ENCODE measurements around the gene KCNAB1.
"Not testable (repeated sequence)": the region's sequence is repeated elsewhere in the genome, so short reads cannot be mapped to it uniquely, and the experiment has no call there.

KCNAB1 gene

DNA sequence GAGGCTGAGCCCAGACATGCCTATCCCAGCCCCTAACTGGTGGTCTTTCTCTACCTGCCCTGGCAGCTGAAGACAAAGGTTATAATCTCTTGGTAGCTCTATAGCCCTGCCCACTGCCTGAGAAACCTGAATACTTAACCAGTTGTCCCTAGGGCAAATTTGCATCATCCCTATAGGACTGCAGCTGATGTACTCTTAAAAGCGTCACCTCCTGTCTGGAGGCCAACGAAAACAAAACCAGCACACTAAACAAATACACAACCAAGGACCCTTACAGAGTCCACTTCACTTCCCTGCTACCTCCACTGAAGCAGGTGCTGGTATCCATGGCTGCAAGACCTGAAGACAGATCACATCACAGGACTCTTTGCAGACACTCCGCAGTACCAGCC, 98.0 kb downstream of the KCNAB1 start:
- DNase-seq (ENCODE audit: low read depth) = no peak

DNA sequence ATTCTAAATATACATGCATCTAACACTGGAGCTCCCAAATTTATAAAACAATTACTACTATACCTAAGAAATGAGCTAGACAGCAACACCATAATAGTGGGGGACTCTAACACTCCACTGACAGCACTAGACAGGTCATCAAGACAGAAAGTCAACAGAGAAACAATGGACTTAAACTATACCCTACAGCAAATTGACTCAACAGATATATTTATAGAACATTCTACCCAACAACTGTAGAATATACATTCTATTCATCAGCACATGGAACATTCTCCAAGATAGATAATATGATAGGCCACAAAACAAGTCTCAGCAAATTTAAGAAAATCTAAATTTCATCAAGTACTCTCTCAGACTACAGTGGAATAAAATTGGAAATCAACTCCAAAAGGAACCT, 102.0 kb downstream of the KCNAB1 start:
- DNase-seq (ENCODE audit: low read depth) = not testable (repeated sequence)

DNA sequence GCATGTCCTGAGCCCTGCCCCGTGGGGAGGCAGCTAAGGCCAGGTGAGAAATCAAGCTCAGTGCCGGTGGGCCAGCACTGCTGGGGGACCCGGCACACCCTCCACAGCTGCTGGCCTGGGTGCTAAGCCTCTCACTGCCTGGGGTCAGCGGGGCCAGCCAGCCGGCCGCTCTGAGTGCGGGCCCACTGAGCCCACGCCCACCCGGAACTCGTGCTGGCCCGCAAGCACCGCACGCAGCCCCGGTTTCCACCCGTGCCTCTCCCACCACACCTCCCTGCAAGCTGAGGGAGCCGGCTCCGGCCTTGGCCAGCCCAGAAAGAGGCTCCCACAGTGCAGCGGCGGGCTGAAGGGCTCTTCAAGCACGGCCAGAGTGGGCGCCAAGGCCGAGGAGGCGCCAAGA, 103.7 kb downstream of the KCNAB1 start:
- DNase-seq (ENCODE audit: low read depth) = not testable (repeated sequence)

DNA sequence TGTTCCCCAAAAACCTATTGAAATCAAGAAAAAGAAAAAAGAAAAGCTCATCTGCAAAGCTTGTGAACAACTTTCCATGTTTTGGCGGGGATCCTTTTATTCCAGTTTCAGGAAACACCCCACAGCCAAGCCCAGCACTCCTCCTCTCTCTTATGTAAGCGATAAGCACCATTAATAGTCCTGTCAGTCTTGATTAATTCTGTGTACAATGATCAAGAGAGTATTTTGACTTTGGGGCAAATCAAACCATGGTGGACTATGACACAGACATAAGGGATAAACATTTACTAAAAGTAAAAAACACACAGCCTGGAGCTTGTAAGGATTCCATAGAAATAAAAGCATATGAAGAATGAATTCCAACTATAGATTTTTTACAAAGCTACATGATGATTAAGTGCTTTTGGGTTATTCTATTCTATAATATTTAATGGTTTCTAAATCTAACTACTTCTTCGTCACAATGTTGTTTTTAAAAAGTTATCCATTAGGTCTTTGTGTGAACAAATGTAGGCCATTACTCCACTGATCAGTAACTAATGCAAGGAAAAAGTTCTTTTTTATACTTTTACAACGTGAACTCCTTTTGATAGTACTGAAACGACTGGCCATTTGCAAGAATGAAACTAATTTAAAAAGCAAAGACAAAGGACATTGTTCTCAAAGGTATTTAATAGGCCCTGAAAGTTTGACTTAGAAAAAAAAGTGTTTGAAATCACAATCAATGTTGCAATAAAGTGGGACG, 106.5 kb downstream of the KCNAB1 start:
- DNase-seq (ENCODE audit: low read depth) = no peak

DNA sequence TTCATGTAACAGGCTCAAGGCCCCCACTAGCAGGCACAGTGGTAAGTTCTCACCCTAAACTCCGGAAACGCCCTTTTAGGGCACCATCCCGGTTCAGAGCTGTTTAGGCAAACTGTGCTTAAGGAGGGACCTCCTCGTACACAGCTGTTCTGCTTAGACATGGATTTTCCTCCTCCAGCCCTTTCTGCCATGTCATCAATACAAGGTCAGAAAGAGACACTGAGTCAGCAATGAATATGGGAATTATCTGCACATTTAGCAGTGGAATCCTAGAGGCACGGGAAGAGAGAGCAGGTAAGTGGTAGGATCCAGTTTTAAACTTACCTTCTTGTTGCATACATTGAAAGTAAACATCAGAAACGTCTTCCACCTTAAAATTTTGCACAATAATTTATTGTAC, 107.3 kb downstream of the KCNAB1 start:
- DNase-seq (ENCODE audit: low read depth) = no peak

DNA sequence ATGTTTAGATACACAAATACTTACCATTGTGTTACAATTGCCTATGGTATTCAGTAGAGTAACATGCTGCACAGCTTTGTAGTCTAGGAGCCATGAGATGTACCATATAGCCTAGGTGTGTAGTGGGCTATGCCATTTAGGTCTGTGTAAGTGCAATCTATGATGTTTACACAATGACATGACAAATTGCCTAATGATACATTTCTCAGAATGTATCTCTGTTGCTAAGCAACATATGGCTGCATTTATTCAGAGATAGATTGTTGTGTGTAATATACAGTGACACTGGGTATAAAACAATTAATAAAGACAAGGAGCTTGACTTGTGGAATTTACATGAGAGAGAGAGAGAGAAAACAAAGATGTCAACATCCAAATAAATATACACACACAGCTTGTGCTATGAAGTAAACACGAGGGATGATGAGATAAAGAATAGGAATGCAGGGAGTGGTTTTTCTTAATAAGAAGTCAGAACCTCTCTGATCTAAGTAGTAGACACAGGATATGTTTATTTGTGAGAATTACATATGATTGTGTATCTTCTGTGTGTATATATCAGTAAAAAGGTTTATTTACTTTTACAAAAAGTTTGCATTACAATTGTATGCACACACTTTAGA, 110.0 kb downstream of the KCNAB1 start:
- no peak for DNase-seq (ENCODE audit: low read depth)

DNA sequence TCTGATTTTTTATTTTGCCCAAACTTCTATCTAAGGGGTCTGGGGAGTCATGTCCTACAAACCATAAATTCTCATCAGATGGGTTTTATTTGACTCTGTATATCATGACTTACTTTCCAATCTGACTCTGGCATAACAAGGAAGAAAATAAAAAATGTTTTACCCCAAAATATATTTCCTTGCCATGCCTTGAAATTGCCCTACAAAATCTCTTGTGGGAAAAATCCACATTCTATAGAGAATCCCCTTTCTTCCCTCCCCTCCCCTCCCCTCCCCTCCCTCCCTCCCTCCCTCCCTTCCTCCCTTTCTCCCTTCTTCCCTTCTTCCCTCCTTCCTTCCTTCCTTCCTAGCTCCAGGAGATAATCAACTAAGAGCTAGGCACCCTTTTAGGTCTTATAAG, 110.8 kb downstream of the KCNAB1 start:
- DNase-seq (ENCODE audit: low read depth) = not testable (repeated sequence)

DNA sequence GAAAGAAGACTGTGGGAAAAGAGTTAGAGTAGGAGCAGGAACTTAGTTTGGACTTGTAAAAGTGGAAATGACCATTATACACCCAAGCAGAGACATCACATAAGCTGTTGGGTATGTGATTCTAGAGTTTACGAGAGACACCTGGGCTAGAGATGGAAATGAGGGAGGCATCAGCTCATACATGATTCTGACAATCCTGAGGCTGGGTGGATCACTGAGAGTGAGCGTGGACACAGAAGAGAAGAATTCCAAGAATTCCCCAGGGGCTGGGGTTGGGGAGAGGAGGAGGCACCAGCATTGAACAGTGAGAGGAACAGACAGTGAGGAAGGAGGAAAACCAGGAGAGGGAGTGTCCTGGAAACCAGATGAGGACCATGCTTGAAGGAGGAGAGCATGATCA, 113.5 kb downstream of the KCNAB1 start:
- DNase-seq (ENCODE audit: low read depth) = no peak

DNA sequence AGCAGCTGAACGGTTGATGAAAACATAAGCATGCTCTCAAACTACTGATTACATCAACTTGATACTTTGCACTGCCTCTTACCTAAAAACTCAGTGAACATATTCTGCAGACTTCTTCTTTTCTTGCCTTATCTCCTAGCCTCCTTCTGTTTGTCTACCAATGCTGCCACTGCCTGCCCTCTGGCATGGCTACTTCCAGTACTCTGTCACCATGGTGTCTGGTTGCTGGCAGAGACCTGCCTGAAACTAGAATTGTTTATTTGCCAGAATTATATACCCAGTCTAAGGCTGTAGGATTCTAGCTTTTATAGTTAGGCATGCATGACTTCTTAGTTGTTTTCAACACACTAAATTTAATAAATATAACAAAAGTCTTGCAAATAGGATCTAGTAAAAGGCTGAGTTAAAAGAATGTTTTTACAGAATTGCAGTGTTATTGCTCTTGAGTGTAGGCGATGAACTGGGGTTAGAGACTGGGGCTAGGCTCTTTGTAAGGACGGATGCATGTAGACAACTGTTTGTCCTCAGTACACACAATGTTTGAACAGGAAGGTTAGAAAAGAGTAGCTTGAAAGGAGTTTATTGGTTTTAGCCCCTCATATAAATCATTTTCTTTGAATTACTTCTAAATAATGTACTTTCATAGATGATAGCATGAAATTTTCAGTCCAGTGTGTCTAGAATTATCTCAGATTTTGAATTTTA, 116.3 kb downstream of the KCNAB1 start:
- no peak for DNase-seq (ENCODE audit: low read depth)

DNA sequence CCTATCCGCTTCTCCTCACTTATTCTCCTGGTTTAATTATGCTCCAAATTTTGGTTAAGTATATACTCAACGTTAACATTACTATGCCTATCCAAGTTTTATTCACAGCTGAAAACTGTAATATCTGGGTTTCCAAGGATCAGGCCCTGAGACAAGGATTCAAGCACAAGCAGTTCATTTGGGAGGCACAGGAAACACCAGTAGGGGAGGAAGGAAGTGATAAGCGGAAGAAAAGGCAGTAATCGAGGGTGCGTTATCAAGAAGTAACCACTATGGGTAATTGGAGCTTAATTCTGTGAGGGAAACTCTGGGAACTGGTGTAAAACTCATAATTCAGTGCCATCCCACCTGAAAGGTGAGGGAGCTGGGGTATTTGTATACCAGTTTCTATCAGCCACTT, 120.3 kb downstream of the KCNAB1 start:
- no peak for DNase-seq (ENCODE audit: low read depth)

DNA sequence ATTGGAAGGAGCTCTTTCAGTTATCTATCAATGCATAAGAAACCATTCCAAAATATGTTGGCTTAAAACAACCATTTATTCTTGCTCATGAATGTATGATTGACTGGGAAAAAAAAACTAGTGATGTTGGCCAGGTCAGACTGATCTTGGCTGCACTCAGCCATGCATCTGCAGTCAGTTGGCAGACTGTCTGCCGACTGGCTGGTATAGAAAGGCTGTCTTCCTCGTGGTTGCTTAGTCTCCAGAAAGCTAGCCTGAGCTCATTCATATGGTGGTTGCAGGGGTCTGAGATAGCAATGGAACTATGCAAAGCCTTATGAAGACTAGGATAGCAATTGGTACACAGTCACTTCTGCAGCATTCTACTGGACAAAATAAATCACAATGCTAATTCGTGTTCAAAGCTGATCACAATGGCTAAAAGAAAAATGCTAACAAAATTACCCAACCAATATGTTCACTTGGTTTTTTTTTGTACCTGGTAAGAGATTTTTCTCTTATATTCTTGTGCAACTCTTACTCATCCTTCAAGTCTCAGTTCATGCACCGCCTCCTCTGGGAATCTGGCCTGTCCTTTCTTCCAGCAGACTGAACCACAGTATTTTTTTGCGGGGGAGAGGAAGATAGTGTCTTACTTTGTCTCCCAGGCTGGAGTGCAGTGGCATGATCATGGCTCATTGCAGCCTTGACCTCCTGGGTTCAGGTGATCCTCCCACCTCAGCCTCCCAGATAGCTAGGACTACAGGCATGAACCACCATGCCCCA, 126.8 kb downstream of the KCNAB1 start:
- no peak for DNase-seq (ENCODE audit: low read depth)

DNA sequence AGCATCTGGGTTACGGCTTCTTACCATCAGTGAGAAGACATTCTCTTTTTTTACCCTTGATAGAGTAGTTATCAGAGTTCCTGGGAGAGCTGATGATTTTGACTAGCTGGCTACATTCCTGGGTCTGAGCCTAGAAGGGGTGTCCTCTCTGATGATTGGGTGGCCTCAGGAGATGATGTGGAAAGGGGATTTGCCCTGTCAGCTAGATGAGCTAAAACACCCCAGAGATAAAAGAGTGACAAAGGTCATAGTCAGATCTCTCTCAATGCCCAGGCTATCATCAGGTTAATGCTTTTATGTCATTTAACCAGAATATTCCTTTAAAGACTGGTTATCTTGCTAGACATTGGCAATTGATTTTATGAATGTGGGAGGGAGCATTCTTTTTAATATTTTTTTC, 130.2 kb downstream of the KCNAB1 start:
- DNase-seq (ENCODE audit: low read depth) = no peak

DNA sequence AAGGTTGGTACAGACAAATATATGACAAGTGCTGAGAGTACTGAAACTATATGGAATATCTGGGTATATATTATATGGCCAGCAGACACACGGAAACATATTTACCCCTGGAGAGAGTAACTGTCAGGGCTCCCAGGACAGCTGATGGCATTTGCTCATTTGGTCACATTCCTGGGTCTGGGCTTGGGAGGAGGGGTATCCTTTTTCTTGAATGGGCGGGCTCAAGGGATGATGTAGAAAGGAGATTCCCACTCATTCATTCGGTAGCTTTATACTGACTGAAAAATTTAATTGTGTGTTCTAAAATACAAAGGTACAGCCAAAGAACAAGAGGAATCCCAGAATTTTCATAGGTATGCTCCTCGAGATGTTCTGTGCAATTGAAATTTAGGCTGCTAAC, 131.0 kb downstream of the KCNAB1 start:
- no peak for DNase-seq (ENCODE audit: low read depth)

DNA sequence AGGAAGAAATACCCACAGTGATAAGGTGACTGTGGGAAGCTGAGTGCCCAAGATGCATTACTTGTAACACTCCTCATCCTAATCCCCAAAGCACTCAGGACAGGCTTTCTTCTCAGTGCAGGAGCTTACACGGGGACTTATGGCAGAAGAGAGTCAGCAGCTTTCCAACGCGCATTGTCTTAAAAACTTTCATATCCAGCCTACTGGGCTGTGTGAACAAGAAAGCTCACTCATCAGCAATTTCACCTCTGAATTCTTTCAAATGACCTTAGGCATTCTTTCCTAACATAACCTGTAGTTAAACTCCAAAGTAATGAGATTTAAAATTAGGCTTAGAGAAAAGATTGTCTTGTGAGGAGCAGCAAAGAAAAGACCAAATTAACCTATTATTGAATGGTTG, 132.3 kb downstream of the KCNAB1 start:
- DNase-seq (ENCODE audit: low read depth) = no peak

DNA sequence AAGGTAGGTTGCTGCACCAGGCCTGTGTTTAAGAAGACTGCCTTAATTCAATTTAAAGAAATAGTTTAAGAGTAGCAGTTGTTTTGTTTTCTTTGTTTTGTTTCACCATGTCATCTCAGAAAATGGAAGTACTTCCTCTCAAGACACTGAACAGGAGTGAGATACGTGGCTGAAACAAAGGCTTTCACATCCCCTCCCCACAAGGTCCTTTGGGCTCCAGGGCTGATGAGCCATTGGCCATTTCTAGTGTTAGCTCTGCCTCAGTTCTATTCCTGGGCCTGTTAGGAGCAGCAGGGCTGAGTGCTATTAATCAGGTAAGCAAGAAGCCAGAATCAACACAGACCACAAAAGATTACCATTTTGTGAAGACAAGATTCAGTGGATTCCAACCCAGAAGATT, 132.8 kb downstream of the KCNAB1 start:
- no peak for DNase-seq (ENCODE audit: low read depth)

DNA sequence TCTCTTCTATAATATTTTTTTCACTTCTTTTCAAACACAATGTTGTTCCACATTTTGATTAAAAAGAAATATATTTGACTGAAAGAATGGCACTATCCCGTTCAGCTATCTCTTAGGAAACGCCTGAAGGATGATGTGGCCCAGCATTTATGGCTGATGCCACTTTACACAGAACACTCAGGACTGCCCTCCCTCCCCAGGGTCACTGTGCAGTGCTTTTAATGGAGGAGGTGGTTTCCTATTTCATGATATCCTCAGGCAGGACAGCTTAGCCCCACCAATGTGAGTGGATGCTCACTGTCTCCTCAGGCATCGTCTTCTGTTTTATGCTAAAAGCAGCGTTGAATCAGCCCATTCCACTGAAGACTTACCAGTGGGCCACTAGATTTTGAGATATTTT, 135.9 kb downstream of the KCNAB1 start:
- no peak for DNase-seq (ENCODE audit: low read depth)

DNA sequence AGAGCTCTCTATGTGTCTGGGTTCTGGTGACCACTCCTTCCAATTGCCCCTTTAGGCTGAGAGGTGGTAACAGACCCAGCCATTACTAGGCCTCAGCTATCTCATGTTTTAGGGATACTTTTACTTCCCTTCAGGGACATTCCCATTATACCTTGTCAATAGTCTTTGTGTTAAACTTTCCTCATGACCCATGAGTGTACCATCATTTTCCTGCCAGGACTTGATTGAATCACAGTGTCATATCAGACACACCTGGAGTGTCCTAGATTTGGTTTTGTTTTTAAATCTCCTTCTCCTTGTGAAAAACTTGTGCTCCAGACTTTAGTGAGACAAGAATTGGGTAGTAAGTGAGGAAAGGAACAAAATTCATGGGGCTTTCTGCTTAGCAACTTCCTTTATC, 136.6 kb downstream of the KCNAB1 start:
- DNase-seq (ENCODE audit: low read depth) = no peak

DNA sequence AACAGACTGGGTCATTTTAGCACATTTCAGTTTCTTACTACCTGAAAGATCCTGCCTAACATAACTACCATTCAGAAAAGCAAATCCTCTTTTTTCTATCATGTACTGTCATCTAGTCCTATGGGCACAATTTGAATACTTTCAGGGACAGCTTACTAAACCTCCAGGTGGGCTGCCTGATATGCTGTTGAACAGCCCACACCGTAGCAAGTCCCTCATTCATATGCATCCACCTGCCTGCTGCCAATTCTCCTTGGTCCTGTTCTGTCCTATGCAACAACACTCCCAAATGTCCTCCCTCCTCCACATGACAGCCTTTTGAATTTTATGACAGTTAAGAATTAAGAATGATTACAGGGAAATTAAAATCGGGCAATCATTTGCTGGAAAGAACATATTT, 137.9 kb downstream of the KCNAB1 start:
- DNase-seq (ENCODE audit: low read depth) = no peak

DNA sequence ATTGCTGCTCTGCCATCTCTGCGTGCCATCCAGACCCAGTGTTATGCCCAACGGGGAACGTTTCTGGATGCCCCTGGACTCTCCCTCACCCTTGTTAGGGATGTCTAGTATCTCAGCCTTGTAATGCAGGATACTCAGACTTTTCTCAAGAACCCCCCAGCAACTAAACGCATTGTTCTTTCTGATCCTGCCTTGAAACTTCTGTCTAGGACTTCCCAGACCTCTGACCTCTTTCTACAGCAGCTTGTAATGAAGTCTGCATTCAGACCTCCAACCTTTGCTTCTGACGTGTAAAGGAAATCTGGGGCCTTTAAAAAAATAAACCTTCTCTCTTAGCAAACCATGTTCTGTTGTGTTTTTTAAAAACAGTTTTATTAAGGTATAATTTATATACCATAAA, 139.5 kb downstream of the KCNAB1 start:
- no peak for DNase-seq (ENCODE audit: low read depth)

DNA sequence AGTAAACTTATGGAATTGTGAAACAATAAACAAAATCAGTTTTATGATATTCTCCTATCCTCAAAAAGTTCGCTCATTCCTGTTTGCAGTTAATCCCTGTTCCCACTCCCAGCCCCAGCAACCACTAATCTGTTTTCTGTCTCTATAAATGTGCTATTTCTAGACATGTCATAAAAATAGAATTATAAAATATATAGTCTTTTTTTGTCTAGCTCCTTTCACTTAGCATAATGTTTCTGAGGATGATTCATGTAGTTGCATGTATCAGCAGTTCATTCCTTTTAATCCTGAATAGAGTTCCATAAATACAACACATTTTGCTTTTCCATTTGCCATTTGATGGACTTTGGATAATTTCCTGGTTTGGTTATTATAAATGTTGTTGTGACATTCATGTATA, 140.0 kb downstream of the KCNAB1 start:
- no peak for DNase-seq (ENCODE audit: low read depth)

DNA sequence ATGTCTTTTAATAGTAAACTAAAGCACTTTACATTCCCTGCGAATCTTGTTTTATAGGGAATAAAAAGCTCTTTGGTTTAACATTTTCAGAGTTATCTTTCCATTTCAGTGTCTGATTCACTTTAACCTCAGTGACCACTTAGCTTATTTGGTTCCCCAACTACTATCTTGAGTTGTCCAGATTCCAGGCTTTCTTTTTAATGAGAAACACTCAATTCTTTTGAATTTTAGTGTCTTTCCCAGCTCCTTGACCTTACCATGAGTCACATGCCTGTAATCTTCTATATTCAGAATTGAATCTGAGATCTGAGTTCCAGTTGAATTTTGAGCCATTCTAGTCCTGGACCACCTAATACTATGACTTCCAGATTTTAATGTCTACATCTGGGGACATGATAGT, 144.4 kb downstream of the KCNAB1 start:
- DNase-seq (ENCODE audit: low read depth) = no peak

DNA sequence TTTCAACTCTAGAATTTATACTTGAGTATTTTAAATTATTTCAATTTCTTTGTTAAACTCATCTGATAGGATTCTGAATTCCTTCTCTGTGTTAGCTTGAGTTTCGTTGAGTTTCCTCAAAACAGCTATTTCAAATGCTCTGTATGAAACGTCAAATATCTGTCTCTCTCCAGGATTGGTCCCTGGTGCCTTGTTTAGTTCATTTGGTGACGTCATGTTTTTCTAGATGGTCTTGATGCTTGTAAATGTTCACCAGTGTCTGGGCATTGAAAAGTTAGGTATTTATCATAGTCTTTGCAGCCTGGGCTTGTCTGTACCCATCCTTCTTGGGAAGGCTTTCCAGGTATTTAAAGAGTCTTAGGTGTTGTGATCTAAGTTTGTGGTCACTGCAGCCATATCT, 151.1 kb downstream of the KCNAB1 start:
- no peak for DNase-seq (ENCODE audit: low read depth)
